Breast epithelium (tissue), 3 donors: ENCODE data around the gene MIOX.

Source experiments
- POLR2A ChIP-seq: fragments of 450-650 bp; IDR thresholded peaks from one replicate; pipeline ENCODE4 v1.6.1; 2016; ENCODE audit warnings: antibody characterized with exemption, mild to moderate bottlenecking, moderate library complexity
- POLR2AphosphoS5 ChIP-seq, 3 donors: sonication (generic); formaldehyde crosslinking; IDR thresholded peaks; one replicate each; pipeline ENCODE4 v1.6.1; 2017; ENCODE audit warnings: antibody characterized with exemption in 3 of 3
- TF ChIP-seq, protein P1 (sequence below), 3 donors: fragments of 450-650 bp; IDR thresholded peaks; one replicate each; pipeline ENCODE4 v1.5.1; 2016 to 2017; ENCODE audit warnings: antibody characterized with exemption in 3 of 3, mild to moderate bottlenecking in 3 of 3, moderate library complexity in 3 of 3

DNA sequence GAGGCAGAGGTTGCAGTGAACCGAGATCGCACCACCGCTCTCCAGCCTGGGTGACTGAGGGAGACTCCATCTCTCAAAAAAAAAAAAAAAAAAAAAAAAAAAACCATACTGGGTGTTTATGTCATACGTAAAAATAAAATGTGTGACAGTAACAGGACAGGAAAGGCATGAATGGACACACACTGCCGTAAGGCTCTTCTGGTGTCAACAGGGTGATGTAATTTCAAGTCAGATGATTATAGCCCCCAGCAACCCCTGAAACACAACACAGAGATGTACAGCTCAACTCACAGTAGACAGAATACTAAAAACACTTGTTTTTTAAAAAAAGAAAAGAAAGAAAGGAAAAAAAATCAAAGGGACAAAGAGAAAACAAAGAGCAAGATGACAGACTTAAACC lies 34.0 kb upstream of the MIOX start:
- TF ChIP-seq, protein P1, sequence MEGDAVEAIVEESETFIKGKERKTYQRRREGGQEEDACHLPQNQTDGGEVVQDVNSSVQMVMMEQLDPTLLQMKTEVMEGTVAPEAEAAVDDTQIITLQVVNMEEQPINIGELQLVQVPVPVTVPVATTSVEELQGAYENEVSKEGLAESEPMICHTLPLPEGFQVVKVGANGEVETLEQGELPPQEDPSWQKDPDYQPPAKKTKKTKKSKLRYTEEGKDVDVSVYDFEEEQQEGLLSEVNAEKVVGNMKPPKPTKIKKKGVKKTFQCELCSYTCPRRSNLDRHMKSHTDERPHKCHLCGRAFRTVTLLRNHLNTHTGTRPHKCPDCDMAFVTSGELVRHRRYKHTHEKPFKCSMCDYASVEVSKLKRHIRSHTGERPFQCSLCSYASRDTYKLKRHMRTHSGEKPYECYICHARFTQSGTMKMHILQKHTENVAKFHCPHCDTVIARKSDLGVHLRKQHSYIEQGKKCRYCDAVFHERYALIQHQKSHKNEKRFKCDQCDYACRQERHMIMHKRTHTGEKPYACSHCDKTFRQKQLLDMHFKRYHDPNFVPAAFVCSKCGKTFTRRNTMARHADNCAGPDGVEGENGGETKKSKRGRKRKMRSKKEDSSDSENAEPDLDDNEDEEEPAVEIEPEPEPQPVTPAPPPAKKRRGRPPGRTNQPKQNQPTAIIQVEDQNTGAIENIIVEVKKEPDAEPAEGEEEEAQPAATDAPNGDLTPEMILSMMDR (IDR thresholded peaks at IDR 0.05) = no peak
- TF ChIP-seq POLR2A = no peak
- no peak for TF ChIP-seq POLR2AphosphoS5 (IDR thresholded peaks at IDR 0.05)
